Adrenal gland (tissue), 5 donors: ENCODE measurements around the gene MCOLN2.

Experiments
- CTCF ChIP-seq, 6 experiments: fragments of 450-650 bp in 4 of 6; fragments of 200-600 bp in 2 of 6; sonication (generic) in 1 of 6; IDR thresholded peaks; 1 replicate in 5 of 6; 2 replicates in 1 of 6; pipeline versions ENCODE4 v1.5.1 to v1.8.0; 2016 to 2021; ENCODE audit warnings: antibody characterized with exemption in 6 of 6, mild to moderate bottlenecking in 2 of 6, moderate library complexity in 1 of 6
- POLR2A ChIP-seq, 2 donors: fragments of 450-650 bp; IDR thresholded peaks; one replicate each; pipeline ENCODE4 v1.6.1; 2017; ENCODE audit warnings: antibody characterized with exemption in 2 of 2, mild to moderate bottlenecking in 2 of 2, moderate library complexity in 1 of 2
- donor health status: DM: no; HTN: no; CAD: no.

GRCh38 chr1:84957966-84958365 lies 38.9 kb downstream of the MCOLN2 start:
- no peak for TF ChIP-seq CTCF (IDR thresholded peaks at IDR 0.05)
- no peak for TF ChIP-seq POLR2A (IDR thresholded peaks at IDR 0.05)
